DMS79 treated with DMSO at 0.1 percent for 48 hours (cell line): ENCODE data around the gene SMURF2.
"Not testable (repeated sequence)": the region's sequence is repeated elsewhere in the genome, so short reads cannot be mapped to it uniquely, and the experiment has no call there.

ENCODE experiments used
- DNase-seq: peaks from one replicate; lab custom pipeline; 2025; lab: John Stamatoyannopoulos, UW

Gene SMURF2

DNA sequence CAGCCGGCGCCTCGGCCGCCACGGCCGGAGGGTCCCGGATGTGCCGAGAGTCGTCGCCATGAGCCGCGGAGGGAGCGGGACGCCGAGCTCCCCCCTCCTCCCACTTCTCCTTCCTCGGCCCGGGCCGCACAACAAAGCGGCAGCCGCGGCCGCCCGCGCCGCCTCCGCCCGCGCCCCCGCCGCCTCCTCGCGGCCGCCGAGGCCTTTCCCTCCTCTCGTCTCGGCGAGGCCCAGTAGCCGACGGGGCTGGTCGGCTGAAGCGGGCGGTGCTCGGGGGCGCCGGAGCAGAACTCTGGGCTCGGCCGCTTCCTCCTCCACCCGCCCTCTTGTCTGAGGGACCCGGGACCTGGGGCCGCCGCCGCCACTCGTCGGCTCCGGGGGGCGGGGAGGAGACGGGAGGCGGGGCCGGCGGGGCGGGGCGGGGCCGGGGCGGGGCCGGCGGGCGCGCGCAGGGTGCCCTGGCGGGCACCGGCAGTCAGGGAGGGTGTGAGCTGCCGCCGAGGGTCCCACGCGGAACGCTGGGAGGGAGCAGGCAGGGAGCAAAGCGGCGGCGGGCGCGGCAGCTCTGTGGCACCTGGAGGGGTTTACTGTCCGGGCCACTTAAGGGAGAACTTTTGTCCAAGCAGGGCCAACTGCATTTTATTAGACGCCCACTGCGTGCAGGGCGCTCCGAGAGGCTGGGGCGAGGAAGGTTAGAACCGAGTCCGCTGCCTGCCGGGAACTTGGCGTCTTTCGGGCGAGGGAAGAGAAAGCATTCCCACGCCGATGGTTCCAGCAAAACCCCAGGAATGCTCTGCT is at the start of gene SMURF2:
TSS of gene SMURF2 (minus strand) at position 332 of the 798 bp plus-strand sequence. CDS start 427 bp downstream, outside the sequence.
- peak; percentile 17 for DNase-seq

DNA sequence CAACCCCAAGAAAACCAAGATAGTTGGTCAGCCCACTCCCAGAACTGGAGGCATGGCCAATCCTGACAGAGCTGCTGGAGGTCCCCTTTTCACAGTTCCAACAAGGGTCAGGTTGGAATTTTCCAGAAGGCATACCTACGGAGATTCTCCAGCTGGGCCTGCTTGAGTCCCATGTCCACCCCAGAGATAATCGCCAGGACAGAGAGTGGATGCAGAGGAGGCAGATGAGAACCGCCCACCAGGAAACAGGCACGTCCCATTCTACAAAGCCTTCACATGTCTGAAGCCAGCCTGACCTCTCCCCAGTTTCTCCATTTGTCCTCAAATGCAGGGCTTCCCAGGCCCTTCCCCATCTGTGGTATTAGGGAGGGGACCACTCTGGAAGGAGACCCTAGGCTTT is 47.4 kb upstream of the SMURF2 start:
- no peak for DNase-seq

DNA sequence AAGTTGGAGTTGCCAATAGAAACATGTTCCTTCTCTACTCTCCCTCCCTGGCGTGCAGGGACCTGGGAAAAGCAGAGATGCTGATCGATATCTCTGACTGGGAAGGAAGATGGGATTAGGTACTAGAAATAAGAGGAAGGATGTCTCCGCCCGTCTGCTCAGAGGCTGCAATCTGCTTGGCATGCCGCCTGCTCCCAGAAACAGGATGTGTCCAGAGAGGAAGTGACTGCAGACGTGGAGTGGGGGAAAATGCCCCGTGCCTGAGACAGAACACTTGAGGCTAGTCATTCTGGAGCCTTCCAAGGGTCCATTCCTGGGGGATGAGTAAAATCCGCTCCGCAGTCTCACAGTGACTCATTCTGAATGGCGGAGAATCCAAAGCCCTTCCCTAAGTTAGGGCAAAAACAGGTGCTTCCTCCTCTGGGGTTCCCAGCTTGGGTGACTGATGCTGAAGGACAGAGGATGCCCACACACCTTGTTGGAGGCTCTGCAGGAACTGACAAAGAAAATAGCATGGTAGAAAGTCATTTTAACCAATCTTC is 45.0 kb upstream of the SMURF2 start:
- peak; percentile 12 for DNase-seq

DNA sequence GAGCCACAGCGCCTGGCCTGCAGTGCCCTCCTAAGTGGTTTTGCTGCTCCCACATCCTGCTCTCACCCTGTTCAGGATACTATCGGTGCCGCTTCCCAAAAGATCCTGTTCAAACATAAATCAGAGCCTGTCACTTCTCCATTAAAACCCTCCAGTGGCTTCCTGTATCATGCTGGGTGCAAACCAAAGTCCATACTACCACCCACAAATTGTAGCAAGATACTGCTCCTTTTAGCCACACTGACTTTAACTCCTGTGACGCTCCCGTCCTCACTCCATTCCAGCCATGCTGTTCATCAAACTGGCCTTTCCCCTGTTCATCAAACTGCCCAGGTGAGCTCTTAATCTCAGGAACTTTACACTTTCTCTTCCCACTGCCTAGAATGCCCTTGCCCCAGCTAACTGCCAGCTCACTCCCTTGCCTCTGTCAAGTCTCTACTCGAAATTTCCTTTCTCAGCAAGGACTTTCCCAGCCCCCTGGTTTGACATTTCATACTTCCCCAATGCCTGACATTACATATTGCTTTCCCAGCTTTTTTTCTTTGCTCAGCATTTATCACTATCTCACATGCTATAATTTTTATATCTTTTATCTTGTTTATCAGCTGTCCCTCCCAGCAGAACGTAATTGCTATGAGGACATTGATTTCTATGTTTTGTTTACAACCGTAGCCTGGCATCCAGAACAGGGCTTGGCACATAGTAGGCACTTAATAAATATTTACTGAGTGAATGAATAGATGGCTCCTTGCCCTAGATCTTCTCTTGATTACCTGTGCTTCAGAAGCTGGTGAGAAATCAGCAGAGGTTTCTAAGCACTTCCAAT is 44.3 kb upstream of the SMURF2 start:
- DNase-seq: peak; percentile 12

DNA sequence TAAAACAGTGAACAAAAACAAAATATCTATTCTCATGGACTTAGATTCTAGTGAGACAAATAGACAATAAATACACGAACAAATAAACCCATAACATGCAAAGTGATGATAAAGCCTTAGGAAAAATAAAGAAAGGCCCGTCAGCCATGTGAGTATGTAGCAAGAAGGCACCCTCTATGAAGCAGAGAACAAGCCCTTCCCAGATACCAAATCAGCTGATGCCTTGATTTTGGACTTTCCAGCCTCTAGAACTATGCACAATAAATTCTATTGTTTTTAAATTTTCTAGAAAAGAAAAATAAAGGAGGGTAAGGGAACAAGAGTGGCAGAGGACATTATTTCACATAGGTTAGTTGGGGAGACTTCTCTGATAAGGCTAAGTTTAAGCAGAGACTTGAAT is 40.7 kb upstream of the SMURF2 start:
- no peak for DNase-seq

DNA sequence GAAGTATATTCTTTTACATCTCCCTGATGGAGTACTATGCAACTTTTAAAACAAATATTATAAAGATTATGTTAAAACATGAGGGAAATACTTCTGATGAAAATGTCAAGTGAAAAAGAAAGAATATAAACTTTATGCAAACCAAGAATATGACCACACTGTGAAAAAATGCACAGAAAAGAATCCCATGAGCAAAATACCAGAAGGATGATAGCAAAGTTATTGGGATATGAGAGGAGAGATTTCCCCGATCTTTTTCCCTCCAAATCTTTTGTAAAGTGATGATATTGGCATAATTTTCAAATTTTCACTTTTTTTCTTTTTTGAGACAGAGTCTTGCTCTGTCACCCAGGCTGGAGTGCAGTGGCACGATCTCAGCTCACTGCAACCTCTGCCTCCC is 36.6 kb upstream of the SMURF2 start:
- no peak for DNase-seq

DNA sequence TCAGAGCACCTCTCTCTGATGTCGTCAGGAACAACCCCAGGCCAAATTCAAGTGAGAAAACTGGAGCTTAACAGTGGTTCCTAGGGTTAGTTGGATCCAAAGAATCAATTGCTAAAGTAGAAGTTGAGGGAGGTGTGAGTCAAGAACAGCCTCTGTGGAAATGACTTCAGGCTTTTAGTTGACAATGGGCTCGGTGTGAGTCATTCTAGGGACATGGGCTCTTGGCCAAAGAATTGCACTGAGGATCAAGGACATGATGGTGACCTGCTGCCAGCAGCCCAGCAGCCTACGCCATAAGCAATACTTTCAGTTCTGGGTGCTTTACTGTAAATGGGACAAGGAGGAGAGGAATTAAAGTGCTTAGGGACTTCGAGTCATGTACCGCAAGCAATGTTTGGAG is 32.1 kb upstream of the SMURF2 start:
- peak; percentile 79 for DNase-seq

DNA sequence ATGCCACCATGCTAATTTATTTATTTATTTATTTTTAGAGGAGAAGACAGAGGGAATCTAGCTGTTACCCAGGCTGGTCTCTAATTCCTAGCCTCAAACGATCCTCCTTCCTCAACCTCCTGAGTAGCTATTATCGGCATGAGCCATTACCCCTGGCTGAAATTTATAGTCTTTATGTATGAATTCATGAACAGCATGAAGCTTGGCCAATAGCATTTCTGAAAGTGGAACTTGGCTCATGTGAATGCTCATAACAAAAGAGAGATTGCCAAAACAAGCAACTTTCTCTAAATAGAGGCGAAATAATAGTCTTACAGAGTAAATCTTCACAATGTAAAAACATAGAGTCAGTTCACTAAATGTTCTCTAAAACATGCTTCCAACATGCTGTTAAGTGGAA is 30.1 kb upstream of the SMURF2 start:
- DNase-seq: no peak

DNA sequence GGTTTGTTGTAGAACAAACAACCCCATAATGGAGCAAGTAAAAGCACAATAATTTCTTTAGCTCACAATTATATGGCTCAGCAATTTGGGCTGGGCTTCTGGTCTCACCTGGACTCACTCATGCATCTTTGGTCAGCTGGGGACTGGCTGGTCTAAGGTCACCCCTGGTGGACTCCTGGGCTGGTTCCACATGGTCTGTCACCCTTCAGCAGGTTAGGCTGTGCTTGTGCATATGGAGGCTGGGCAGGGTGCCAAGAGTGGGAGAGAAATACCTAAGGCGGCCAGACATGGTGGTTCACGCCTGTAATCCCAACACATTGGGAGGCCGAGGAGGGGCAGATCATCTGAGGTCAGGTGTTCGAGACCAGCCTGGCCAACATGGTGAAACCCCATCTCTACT is 27.0 kb upstream of the SMURF2 start:
- DNase-seq: no peak

DNA sequence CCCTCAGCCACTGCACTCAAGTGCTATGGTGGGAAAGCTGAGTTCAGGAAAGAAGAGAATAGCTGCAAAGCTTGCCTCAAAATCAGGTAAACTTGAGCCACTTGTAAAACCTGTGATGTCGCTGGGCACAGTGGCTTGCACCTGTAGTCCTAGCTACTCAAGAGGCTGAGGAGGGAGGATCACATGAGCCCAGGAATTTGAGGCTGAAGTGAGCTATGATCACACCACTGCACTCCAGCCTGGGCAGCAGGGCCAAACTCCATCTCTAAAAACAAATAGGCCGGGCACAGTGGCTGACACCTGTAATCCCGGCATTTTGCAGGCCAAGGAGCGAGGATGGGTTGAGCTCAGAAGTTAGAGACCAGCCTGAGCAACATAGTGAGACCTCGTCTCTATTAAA is 26.4 kb upstream of the SMURF2 start:
- DNase-seq: no peak

DNA sequence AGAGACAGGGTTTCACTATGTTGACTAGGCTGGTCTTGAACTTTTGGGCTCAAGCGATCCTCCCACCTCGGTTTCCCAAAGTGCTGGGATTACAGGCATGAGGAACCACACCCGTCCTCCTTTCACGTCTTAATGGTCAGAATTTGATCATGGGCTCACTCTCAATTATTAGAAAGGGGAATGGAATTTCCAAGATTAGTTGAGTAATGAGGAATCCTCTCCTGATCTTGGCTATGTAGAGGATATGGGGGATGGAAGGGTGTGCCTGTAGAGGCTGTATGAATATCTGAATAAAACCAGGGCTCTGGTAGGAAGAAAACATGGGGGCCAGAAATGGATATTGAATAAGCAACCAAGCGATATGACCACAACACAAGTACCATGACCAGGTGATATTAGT is 25.9 kb upstream of the SMURF2 start:
- DNase-seq: no peak

DNA sequence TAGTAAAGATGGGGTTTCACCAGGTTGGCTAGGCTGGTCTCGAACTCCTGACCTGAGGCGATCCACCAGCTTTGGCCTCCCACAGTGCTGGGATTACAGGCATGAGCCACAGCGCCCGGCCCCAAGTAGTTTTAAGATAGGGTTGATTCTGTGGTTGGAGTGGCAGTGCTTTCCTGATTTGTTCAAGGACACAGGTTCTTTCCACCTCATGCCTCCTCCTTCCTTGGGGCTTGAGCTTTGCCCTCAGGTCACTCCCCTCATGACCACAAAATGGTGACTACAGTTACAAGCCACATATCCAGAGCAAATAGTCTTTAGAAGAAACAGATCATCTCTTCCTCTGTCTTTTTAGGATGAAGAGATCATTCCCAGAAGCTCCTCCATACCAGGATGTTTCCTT is 25.3 kb upstream of the SMURF2 start:
- no peak for DNase-seq

DNA sequence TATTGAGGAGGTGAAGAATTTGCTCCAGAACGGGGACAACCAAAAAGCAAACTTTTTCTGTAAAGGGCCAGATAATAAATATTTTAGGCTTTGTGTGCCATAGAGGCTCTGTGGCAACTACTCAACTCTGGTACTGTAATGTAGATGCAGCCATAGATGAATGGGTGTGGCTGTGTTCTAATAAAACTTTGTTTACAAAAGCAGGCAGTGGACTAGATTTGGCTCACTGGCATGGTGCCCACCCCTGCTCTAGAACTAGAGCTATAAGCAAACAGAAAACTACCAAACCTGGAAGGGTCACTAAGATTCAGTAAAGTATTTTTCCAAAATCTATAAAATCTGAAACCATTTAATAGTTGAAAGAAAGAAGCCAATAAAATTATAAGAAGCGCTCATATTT is 24.6 kb upstream of the SMURF2 start:
- DNase-seq: no peak

DNA sequence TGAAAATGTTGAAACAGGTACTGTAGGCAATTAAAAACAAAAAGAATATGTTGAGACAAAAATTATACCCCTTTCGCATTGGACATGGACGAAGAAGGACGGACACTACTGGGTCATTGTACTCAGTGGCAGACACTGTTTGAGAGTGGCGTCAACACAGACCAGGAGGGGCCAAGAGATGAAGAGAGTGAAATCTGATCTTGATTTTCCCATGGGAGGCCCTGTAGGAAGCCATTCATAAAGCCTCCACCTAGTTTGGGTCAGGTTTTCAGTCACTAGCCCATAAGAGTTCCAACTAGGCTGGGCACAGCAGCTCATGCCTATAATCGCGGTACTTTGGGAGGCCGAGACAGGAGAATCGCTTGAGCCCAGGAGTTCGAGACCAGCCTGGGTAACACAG is 23.6 kb upstream of the SMURF2 start:
- DNase-seq: no peak

DNA sequence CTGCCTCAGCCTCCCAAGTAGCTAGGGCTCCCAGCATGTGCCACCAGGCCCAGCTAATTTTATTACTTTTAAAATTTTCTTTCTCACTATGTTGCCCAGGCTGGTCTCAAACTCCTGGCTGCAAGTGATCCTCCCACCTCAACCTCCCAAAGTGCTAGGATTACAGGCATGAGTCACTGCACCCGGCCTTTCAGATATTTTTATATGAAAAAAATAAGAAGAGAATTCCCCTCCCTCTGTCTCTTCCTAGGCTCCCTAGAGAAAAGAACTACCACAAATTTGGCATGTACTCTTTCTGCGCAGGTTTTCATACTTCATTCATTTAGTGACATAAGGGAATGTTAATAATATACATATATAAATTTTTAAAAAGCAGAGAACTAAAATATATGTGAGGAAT is 21.7 kb upstream of the SMURF2 start:
- no peak for DNase-seq

DNA sequence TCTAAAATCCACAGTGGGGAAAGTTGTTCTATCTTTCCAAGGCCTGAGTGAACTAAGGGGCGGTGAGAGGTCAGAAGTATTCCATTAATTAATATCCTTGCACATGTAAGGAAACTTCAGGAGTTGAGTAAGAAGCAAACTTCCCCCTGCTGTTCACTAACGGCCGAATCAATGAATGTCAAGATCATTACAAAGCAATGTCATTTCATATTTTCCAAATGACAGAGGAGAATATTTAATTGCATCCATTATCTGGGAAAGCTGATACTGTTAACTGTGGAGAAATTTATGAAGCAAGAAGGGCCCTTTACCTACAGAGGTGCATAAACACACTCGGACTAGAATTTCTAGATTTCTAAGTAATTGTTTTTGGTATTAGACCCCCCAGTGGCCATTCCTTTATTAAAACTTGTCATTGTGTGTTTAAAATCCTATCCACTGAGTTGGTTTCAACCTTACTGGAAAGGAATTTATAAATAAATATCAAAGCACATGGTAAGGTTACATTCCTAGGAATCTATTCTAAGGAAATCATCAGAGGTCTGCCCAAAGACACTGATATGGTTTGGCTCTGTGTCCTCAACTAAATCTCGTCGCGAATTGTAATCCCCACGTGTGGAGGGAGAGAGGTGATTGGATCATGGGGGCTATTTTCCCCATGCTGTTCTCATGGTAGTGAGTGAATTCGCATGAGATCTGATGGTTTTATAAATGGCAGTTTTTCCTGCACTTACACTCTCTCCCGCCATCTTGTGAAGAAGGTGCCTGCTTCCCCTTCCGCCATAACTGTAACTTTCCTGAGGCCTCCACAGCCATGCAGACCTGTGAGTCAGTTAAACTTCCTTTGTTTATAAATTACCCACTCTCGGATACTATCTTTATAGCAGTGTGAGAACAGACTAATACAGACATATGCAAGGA is 20.4 kb upstream of the SMURF2 start:
- no peak for DNase-seq

DNA sequence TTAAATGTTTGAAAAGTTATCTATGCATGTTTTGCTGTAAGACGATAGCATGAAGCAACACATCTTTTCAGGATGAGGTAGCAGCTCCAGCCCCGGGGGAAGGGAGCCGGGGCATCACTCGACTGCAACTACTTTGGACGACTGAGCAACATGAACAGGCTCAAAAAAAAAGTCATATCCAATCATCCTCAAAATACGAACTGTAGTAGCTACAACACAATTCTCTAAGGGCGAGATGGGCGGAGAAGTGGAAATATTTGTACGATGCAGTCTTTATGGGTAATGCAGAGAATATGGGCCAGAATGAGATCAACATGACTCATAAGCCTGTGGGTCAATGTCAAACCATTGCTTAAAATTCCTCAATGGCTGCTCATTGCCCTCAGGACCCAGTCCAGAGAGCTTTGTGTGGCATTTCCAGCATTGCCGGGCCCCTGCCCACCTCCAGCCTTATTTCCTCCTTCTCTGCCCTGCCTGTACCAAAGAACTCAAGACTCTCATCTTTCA is 17.7 kb upstream of the SMURF2 start:
- DNase-seq: no peak

DNA sequence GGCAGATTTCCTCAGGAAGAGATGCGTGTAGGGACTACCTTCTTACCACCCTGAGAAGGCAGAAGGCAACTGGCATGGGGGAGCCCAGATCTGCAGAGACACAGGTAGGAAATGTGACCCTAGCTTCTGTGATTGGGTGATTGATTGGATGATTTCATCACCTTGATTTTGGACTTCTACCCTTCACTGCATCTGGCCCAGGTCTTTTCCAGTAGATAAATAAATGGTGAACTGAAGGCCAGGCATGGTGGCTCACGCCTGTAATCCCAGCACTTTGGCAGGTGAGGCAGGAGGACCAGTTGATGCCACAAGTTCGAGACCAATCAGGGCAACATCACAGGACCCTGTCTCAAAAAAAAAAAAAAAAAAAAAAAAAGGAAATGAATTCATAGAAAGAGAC is 14.7 kb upstream of the SMURF2 start:
- no peak for DNase-seq

DNA sequence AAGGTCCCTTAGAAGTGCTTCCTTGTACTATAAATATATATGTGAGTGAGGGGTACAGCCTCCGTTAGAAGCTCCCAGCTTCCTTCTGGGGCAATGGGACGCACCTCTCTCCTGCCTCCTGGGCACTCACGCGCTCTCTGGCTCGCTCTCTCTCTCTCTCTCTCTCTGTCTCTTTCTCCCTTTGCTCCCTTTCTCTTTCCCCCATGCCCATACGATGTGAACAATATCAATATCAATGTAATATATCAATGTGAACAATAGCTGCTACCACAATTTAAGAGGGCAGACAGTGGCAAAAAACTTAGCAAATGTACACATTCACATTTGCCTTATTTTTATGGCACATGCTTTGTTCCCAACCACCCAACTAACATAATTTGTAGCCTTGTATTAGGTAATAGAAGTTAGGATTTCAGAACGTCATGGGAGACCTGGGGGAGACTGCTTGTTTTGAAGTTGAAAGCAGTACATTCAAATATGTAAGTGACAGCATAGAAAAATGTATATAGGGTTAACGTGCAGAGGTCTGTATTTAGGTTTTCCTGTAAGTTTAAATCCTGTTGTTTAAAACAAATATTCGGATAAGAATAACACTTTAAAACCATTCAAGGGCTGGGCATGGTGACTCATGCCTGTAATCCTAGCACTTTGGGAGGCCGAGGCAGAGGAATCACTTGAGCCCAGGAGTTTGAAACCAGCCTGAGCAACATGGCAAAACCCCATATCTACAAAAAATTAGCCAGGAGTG is 8.9 kb upstream of the SMURF2 start:
- not testable (repeated sequence) for DNase-seq

DNA sequence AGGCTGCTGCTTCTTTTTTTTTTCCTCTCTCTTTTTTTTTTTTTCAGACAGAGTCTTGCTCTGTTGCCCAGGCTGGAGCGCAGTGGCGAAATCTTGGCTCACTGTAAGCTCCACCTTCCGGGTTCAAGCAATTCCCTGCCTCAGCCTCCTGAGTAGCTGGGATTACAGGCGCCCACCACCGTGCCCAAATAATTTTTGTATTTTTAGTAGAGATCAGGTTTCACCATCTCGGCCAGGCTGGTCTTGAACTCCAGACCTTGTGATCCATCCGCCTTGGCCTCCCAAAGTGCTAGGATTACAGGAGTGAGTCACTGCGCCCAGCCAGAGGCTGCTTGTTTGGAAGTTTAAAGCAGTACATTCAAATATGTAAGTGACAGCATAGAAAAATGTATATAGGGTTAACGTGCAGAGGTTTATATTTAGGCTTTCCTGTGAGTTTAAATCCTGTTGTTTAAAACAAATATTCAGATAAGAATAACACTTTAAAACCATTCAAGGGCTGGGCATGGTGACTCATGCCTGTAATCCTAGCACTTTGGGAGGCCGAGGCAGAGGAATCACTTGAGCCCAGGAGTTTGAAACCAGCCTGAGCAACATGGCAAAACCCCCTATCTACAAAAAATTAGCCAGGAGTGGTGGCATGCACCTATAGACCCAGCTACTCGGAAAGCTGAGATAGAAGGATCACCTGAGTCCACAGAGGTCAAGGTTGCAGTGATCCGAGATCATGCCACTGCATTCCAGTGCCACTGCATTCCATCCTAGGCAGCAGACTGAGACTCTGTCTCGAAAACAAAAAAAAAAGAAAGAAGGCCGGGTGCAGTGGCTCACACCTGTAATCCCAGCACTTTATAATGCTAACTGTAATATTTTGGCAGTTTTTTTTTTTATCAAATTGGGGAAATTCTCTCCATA is 6.0 kb upstream of the SMURF2 start:
- not testable (repeated sequence) for DNase-seq
